HepG2 (cell line): ENCODE measurements around the gene SPTBN2. TPM values are rescaled to one million over a fixed set of nuclear protein-coding genes. Genes with fewer than 3 reads are reported as not detected.

Source experiments
- ATAC-seq: fragments of 200-7000 bp; cut with Tn5 transposase; 3 replicates; pipeline ENCODE4 v1.9.1; 2020; ENCODE audit warnings: mild to moderate bottlenecking, moderate library complexity
- BruUV-seq: library from RNA; stranded (reverse); fragments of 400-500 nt; replicated peaks from 2 replicates; lab custom pipeline; 2021; lab: Mats Ljungman, UMichigan
- CTCF ChIA-PET: fragments of 300-600 bp; formaldehyde crosslinking; extraction: SDS; loops from one replicate; lab custom pipeline; 2021; ENCODE audit warnings: low total read pairs, inconsistent platforms, low intra/inter-chr PET ratio; lab: Yijun Ruan, JAX
- POLR2A ChIA-PET: fragments of 350-600 bp; sonication (Branson Sonifier 250); formaldehyde crosslinking; loops from one replicate; lab custom pipeline; 2020; ENCODE audit warnings: antibody characterized with exemption, inconsistent platforms; lab: Yijun Ruan, JAX
- DNase-seq: peaks from one replicate; pipeline ENCODE4 v3.0.0-alpha.2; 2015; ENCODE audit warnings: low spot score
- FAIRE-seq: peaks from 3 replicates; lab custom pipeline; 2011; peaks lifted over from hg19 to GRCh38; lab: Jason Lieb, UNC
- H2AFZ ChIP-seq: one replicate; pipeline ENCODE4 v1.6.1; 2011; ENCODE audit warnings: low read length, inconsistent platforms
- H3K27ac ChIP-seq: fragments of 300-600 bp; 3 replicates; pipeline ENCODE4 v1.8.0; 2011; ENCODE audit warnings: mixed run types, mild to moderate bottlenecking, mixed read lengths, low read length, inconsistent platforms; ENCODE audit not compliant: insufficient read depth; ENCODE audit errors: extremely low read length
- H3K27me3 ChIP-seq, 2 experiments: fragments of 200-600 bp in 1 of 2; 2 replicates in 1 of 2; 3 replicates in 1 of 2; pipeline versions ENCODE4 v1.6.0 to v1.8.0; 2011; ENCODE audit warnings: low read length in 2 of 2, mild to moderate bottlenecking in 2 of 2, moderate library complexity in 2 of 2, inconsistent platforms in 1 of 2; ENCODE audit not compliant: insufficient read depth in 2 of 2, control insufficient read depth in 1 of 2
- H3K36me3 ChIP-seq, 2 experiments: fragments of 200-600 bp in 1 of 2; replicated peaks in 1 of 2; 2 replicates in 1 of 2; 3 replicates in 1 of 2; pipeline versions ENCODE4 v1.5.1 to v1.8.0; 2011; ENCODE audit warnings: low read length in 2 of 2, inconsistent platforms in 1 of 2; ENCODE audit not compliant: insufficient read depth in 2 of 2, control insufficient read depth in 1 of 2
- H3K4me1 ChIP-seq: 2 replicates; pipeline ENCODE4 v1.5.1; 2012; ENCODE audit warnings: low read length, inconsistent platforms; ENCODE audit not compliant: insufficient read depth
- H3K4me2 ChIP-seq: 2 replicates; pipeline ENCODE4 v1.6.0; 2011; ENCODE audit warnings: low read depth, low read length, inconsistent platforms
- H3K4me3 ChIP-seq, 3 experiments: fragments of 200-600 bp in 1 of 3; sonication (generic), shearing (Covaris generic) in 1 of 3; replicated peaks in 1 of 3; 2 replicates each; pipeline ENCODE4 v1.5.1; 2011 to 2016; ENCODE audit warnings: low read length in 3 of 3, inconsistent platforms in 2 of 3, low read depth in 2 of 3, mild to moderate bottlenecking in 2 of 3, control low read depth in 1 of 3, mixed read lengths in 1 of 3; ENCODE audit not compliant: insufficient read depth in 1 of 3
- H3K79me2 ChIP-seq: one replicate; pipeline ENCODE4 v1.6.1; 2011; ENCODE audit warnings: low read length, inconsistent platforms; ENCODE audit not compliant: insufficient read depth
- H3K9ac ChIP-seq: 2 replicates; pipeline ENCODE4 v1.6.0; 2011; ENCODE audit warnings: mild to moderate bottlenecking, low read depth, low read length, inconsistent platforms; ENCODE audit not compliant: insufficient read depth
- H3K9me3 ChIP-seq: 2 replicates; pipeline ENCODE4 v1.5.1; 2012; ENCODE audit warnings: mild to moderate bottlenecking, low read length
- H4K20me1 ChIP-seq: 2 replicates; pipeline ENCODE4 v1.6.0; 2011; ENCODE audit warnings: inconsistent platforms, mild to moderate bottlenecking, low read length, moderate library complexity; ENCODE audit not compliant: insufficient read depth
- ONECUT2 ChIP-seq: sonication (generic); formaldehyde crosslinking; IDR thresholded peaks from 2 replicates; pipeline ENCODE4 v1.4.0; 2020; ENCODE audit warnings: missing genetic modification reagents
- PHF21A ChIP-seq: sonication (generic); formaldehyde crosslinking; IDR thresholded peaks from 2 replicates; pipeline ENCODE4 v1.5.0; 2020; ENCODE audit warnings: mild to moderate bottlenecking, missing genetic modification reagents
- SIX4 ChIP-seq: sonication (generic); formaldehyde crosslinking; IDR thresholded peaks from 2 replicates; pipeline ENCODE4 v1.4.0; 2020; ENCODE audit warnings: missing genetic modification reagents
- SMAD1 ChIP-seq: sonication (generic); formaldehyde crosslinking; IDR thresholded peaks from 2 replicates; pipeline ENCODE4 v1.4.0; 2020; ENCODE audit warnings: missing genetic modification reagents, low read depth, mild to moderate bottlenecking, borderline replicate concordance
- ZMAT3 ChIP-seq: sonication (generic); formaldehyde crosslinking; conservative IDR thresholded peaks from 2 replicates; pipeline ENCODE4 v1.7.0; 2021; ENCODE audit warnings: missing genetic modification reagents
- ZNF12 ChIP-seq: sonication (generic); formaldehyde crosslinking; IDR thresholded peaks from 2 replicates; pipeline ENCODE4 v1.5.0; 2020; ENCODE audit warnings: missing genetic modification reagents
- WGBS: methylation state at CpG from one replicate; pipeline ENCODE4 v1.1.6; 2017; ENCODE audit warnings: low lambda C conversion rate; 5-methylcytosine and 5-hydroxymethylcytosine counted together
- in situ Hi-C: cut with HindIII; loops from 2 replicates; pipeline ENCODE4 v1.10.0; 2017; ENCODE audit warnings: low pct_unique_long_range_greater_than_20kb; ENCODE audit not compliant: extremely low pct_ligation_motif_present
- intact Hi-C: fragments of 100-400 bp; cut with micrococcal nuclease; formaldehyde crosslinking; loops from one replicate; pipeline ENCODE4 v1.10.0; 2022; ENCODE audit not compliant: unreplicated experiment
- polyA plus RNA-seq, 8 experiments: library from polyadenylated mRNA; depleted of rRNA in 3 of 8; stranded (reverse) in 7 of 8; unstranded in 1 of 8; fragments of >200 nt; fragmentation: Illumina TruSeq in 4 of 8; extraction: Trizol in 4 of 8; gene quantifications; 2 replicates each; pipeline versions ENCODE4 v1.2.1 to v1.2.3, GENCODE V29; 2011 to 2016; ENCODE audit warnings: low read depth in 4 of 8, missing spikeins in 1 of 8, mixed read lengths in 1 of 8; ENCODE audit not compliant: insufficient read depth in 1 of 8
- total RNA-seq, 5 experiments: library from RNA; depleted of rRNA; stranded (reverse); fragments of >200 nt; fragmentation: Illumina TruSeq; extraction: Trizol; gene quantifications; 2 replicates each; pipeline ENCODE4 v1.2.3, GENCODE V29; 2016; ENCODE audit warnings: low read depth in 1 of 5
- TF ChIP-seq, protein P1 (sequence below): sonication (generic); formaldehyde crosslinking; IDR thresholded peaks from 2 replicates; pipeline ENCODE4 v1.8.0; 2022; ENCODE audit warnings: missing genetic modification reagents, mild to moderate bottlenecking, borderline replicate concordance
- TF ChIP-seq, protein P2 (sequence below): sonication (generic); formaldehyde crosslinking; IDR thresholded peaks from 2 replicates; pipeline ENCODE4 v1.4.0; 2020; ENCODE audit warnings: missing genetic modification reagents

The SPTBN2 gene
- total and polyA plus RNA-seq, 2 of the 13 experiments (the other 11 are each of a cell fraction or from before 2014, with no cell fraction given): 0.65 to 4.0 TPM

DNA sequence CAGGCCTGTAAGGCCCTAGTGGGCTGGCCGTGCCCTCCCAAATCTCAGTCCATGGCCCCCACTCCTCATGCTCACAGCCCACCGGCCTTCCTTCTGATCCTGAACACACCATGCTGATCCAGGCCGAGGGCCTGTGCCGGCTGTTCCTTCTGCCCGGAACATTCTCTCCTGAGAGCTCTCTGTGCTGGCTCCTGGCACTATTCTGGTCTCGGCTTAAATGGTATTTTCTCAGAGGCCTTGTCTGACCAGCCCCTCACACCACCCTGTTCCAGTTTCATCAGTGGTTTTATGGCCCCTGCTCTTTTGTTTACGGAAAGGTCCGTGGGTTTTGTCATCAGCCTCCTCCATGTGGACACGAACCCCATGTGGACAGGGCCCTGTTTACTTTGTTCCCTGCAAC, 22.0 kb downstream of the SPTBN2 start:
- Histone ChIP-seq H3K9ac (no peak overlapping the region), H3K36me3 (no peaks in the 10 kb centered on the region), H3K4me2 (no peak overlapping the region), H3K9me3 (no peaks in the 10 kb centered on the region), H3K4me3 (no peak overlapping the region), H3K27ac (no peak overlapping the region), H4K20me1 (no peaks in the 10 kb centered on the region), H3K4me1 (peaks cover 3% of the 10 kb centered on the region), H3K79me2 (no peaks in the 10 kb centered on the region), H3K27me3 (no peaks in the 10 kb centered on the region), H2AFZ (no peak overlapping the region)
- DNase-seq (no peak), ATAC-seq (no peak), FAIRE-seq (no peak)
- in situ Hi-C loops (no loop called here), intact Hi-C loops (no loop called here)
- ChIA-PET CTCF (no interaction called here), POLR2A (no interaction called here)
- no peak for TF ChIP-seq SMAD1 (CRISPR knock-in tag)
- TF ChIP-seq, protein P1, sequence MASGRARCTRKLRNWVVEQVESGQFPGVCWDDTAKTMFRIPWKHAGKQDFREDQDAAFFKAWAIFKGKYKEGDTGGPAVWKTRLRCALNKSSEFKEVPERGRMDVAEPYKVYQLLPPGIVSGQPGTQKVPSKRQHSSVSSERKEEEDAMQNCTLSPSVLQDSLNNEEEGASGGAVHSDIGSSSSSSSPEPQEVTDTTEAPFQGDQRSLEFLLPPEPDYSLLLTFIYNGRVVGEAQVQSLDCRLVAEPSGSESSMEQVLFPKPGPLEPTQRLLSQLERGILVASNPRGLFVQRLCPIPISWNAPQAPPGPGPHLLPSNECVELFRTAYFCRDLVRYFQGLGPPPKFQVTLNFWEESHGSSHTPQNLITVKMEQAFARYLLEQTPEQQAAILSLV (CRISPR knock-in tag): no peak
- no peak for TF ChIP-seq PHF21A (CRISPR knock-in tag)
- TF ChIP-seq ZMAT3 (CRISPR knock-in tag): no peak
- TF ChIP-seq SIX4 (CRISPR knock-in tag): no peak
- TF ChIP-seq, protein P2, sequence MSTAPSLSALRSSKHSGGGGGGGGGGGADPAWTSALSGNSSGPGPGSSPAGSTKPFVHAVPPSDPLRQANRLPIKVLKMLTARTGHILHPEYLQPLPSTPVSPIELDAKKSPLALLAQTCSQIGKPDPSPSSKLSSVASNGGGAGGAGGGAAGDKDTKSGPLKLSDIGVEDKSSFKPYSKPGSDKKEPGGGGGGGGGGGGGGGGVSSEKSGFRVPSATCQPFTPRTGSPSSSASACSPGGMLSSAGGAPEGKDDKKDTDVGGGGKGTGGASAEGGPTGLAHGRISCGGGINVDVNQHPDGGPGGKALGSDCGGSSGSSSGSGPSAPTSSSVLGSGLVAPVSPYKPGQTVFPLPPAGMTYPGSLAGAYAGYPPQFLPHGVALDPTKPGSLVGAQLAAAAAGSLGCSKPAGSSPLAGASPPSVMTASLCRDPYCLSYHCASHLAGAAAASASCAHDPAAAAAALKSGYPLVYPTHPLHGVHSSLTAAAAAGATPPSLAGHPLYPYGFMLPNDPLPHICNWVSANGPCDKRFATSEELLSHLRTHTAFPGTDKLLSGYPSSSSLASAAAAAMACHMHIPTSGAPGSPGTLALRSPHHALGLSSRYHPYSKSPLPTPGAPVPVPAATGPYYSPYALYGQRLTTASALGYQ: no peak
- TF ChIP-seq ONECUT2 (CRISPR knock-in tag): no peak
- no peak for TF ChIP-seq ZNF12 (CRISPR knock-in tag)
- no TSS peak for BruUV-seq
- WGBS: 83% methylated on average over 8 of the region's 9 CpGs
